H9 (cell line): ENCODE measurements around the gene ZBTB16. TPM values are rescaled to one million over a fixed set of nuclear protein-coding genes. Genes with fewer than 3 reads are reported as not detected.

ENCODE experiments used
- DNase-seq: peaks from one replicate; pipeline ENCODE4 v3.0.0-alpha.2; 2017
- H2AFZ ChIP-seq: one replicate; pipeline ENCODE4 v1.6.1; 2013; ENCODE audit warnings: mild to moderate bottlenecking, low read length, control low read depth, moderate library complexity
- H2AK5ac ChIP-seq: 2 replicates; pipeline ENCODE4 v1.6.1; 2013; ENCODE audit warnings: low read length, control low read depth, mixed read lengths; ENCODE audit not compliant: insufficient read length
- H2BK120ac ChIP-seq: one replicate; pipeline ENCODE4 v1.6.1; 2013; ENCODE audit warnings: low read depth, mild to moderate bottlenecking, low read length, control low read depth, inconsistent platforms; ENCODE audit not compliant: poor library complexity, severe bottlenecking
- H2BK12ac ChIP-seq: 2 replicates; pipeline ENCODE4 v1.6.1; 2013; ENCODE audit warnings: low read length, control low read depth, mixed read lengths, low read depth; ENCODE audit not compliant: insufficient read length
- H2BK15ac ChIP-seq: 2 replicates; pipeline ENCODE4 v1.6.1; 2013; ENCODE audit warnings: low read depth, low read length, control low read depth
- H2BK20ac ChIP-seq: one replicate; pipeline ENCODE4 v1.6.1; 2013; ENCODE audit warnings: low read depth, mild to moderate bottlenecking, low read length, control low read depth, inconsistent platforms; ENCODE audit not compliant: poor library complexity, severe bottlenecking
- H2BK5ac ChIP-seq: 2 replicates; pipeline ENCODE4 v1.6.1; 2013; ENCODE audit warnings: low read length, control low read depth, mixed read lengths; ENCODE audit not compliant: insufficient read length
- H3K14ac ChIP-seq: 2 replicates; pipeline ENCODE4 v1.6.1; 2013; ENCODE audit warnings: low read length, control low read depth; ENCODE audit not compliant: insufficient read depth
- H3K18ac ChIP-seq: 2 replicates; pipeline ENCODE4 v1.6.1; 2013; ENCODE audit warnings: low read depth, mild to moderate bottlenecking, mixed read lengths, low read length, control low read depth; ENCODE audit not compliant: insufficient read length
- H3K23ac ChIP-seq: 2 replicates; pipeline ENCODE4 v1.6.1; 2013; ENCODE audit warnings: low read length, control low read depth, mixed read lengths, low read depth; ENCODE audit not compliant: insufficient read length
- H3K23me2 ChIP-seq: 2 replicates; pipeline ENCODE4 v1.6.1; 2013; ENCODE audit warnings: low read depth, mild to moderate bottlenecking, mixed read lengths, low read length, control low read depth; ENCODE audit not compliant: insufficient read length, poor library complexity, severe bottlenecking
- H3K27ac ChIP-seq: 2 replicates; pipeline ENCODE4 v1.5.1; 2013; ENCODE audit warnings: low read length, control low read depth, mixed read lengths, low read depth; ENCODE audit not compliant: insufficient read length
- H3K27me3 ChIP-seq: 2 replicates; pipeline ENCODE4 v1.6.1; 2013; ENCODE audit warnings: low read length, control low read depth, inconsistent platforms; ENCODE audit not compliant: insufficient read depth
- H3K4ac ChIP-seq: 2 replicates; pipeline ENCODE4 v1.6.1; 2013; ENCODE audit warnings: low read depth, mild to moderate bottlenecking, control low read depth, inconsistent platforms, low read length, moderate library complexity
- H3K4me1 ChIP-seq: 2 replicates; pipeline ENCODE4 v1.6.1; 2013; ENCODE audit warnings: low read length, control low read depth, inconsistent platforms; ENCODE audit not compliant: insufficient read depth
- H3K4me2 ChIP-seq: 2 replicates; pipeline ENCODE4 v1.6.1; 2013; ENCODE audit warnings: low read length, control low read depth, mixed read lengths; ENCODE audit not compliant: insufficient read length, insufficient read depth
- H3K56ac ChIP-seq: 2 replicates; pipeline ENCODE4 v1.6.1; 2013; ENCODE audit warnings: low read depth, mild to moderate bottlenecking, mixed read lengths, low read length, control low read depth; ENCODE audit not compliant: insufficient read length
- H3K79me1 ChIP-seq: 2 replicates; pipeline ENCODE4 v1.6.1; 2013; ENCODE audit warnings: low read depth, mild to moderate bottlenecking, moderate library complexity, low read length, control low read depth, inconsistent platforms; ENCODE audit not compliant: insufficient read depth, poor library complexity, severe bottlenecking
- H3K79me2 ChIP-seq: 2 replicates; pipeline ENCODE4 v1.6.1; 2013; ENCODE audit warnings: low read length, control low read depth, inconsistent platforms; ENCODE audit not compliant: insufficient read depth
- H3K9ac ChIP-seq: 2 replicates; pipeline ENCODE4 v1.6.1; 2013; ENCODE audit warnings: low read length, control low read depth, mixed read lengths; ENCODE audit not compliant: insufficient read length; ENCODE audit errors: extremely low read depth
- H3K9me3 ChIP-seq: one replicate; pipeline ENCODE4 v1.6.1; 2013; ENCODE audit warnings: low read depth, low read length, inconsistent platforms; ENCODE audit not compliant: control insufficient read depth
- H3T11ph ChIP-seq: one replicate; pipeline ENCODE4 v1.6.1; 2013; ENCODE audit warnings: mild to moderate bottlenecking, low read length, control low read depth, inconsistent platforms
- H4K20me1 ChIP-seq: one replicate; pipeline ENCODE4 v1.6.1; 2013; ENCODE audit not compliant: control insufficient read depth, insufficient read length, insufficient read depth
- H4K5ac ChIP-seq: 2 replicates; pipeline ENCODE4 v1.6.1; 2013; ENCODE audit warnings: low read depth, mild to moderate bottlenecking, mixed read lengths, low read length, control low read depth; ENCODE audit not compliant: insufficient read length
- H4K8ac ChIP-seq: replicated peaks from 2 replicates; pipeline ENCODE4 v1.6.1; 2013; ENCODE audit warnings: low read length, control low read depth, mixed read lengths, low read depth; ENCODE audit not compliant: insufficient read length
- H4K91ac ChIP-seq: 2 replicates; pipeline ENCODE4 v1.6.1; 2013; ENCODE audit warnings: low read depth, mild to moderate bottlenecking, moderate library complexity, mixed read lengths, low read length, control low read depth; ENCODE audit not compliant: insufficient read length
- H3K27ac Mint-ChIP-seq, 3 experiments: 2 replicates in 2 of 3; 3 replicates in 1 of 3; pipeline ENCODE4 v1.8.0; 2020 to 2021; ENCODE audit warnings: mixed read lengths in 3 of 3, mild to moderate bottlenecking in 1 of 3, moderate library complexity in 1 of 3
- H3K27me3 Mint-ChIP-seq: 2 replicates; pipeline ENCODE4 v1.8.0; 2021; ENCODE audit warnings: low read depth, mild to moderate bottlenecking, moderate library complexity, mixed read lengths
- H3K36me3 Mint-ChIP-seq, 3 experiments: 2 replicates in 2 of 3; 3 replicates in 1 of 3; pipeline ENCODE4 v1.8.0; 2020 to 2021; ENCODE audit warnings: low read depth in 3 of 3, mixed read lengths in 3 of 3; ENCODE audit not compliant: insufficient read depth in 1 of 3
- H3K4me1 Mint-ChIP-seq, 2 experiments: 2 replicates each; pipeline ENCODE4 v1.8.0; 2020; ENCODE audit warnings: mixed read lengths in 2 of 2
- H3K4me3 Mint-ChIP-seq, 2 experiments: 2 replicates in 1 of 2; 3 replicates in 1 of 2; pipeline ENCODE4 v1.8.0; 2020 to 2021; ENCODE audit warnings: mild to moderate bottlenecking in 2 of 2, mixed read lengths in 2 of 2, moderate library complexity in 1 of 2
- H3K9me3 Mint-ChIP-seq, 2 experiments: 2 replicates in 1 of 2; 3 replicates in 1 of 2; pipeline ENCODE4 v1.8.0; 2020; ENCODE audit warnings: mild to moderate bottlenecking in 2 of 2, mixed read lengths in 2 of 2, moderate library complexity in 1 of 2
- CTCF ChIP-seq: fragments of 200-600 bp; sonication (generic); conservative IDR thresholded peaks from 3 replicates; pipeline ENCODE4 v1.8.0; 2021; ENCODE audit warnings: antibody characterized with exemption, mild to moderate bottlenecking
- total RNA-seq: library from RNA; stranded (reverse); gene quantifications from 2 replicates; pipeline ENCODE4 v1.2.1, GENCODE V29; 2021

ZBTB16 gene
- total RNA-seq, 1 experiment from 2014 or later = not detected

GRCh38 chr11:114056409-114056808, 3.1 kb upstream of the ZBTB16 start:
- no peak overlapping the region for H3K4ac ChIP-seq
- peaks cover 45% of the 10 kb centered on the region for H3K27me3 ChIP-seq
- no peak overlapping the region for H3K56ac ChIP-seq
- H4K5ac ChIP-seq = no peak overlapping the region
- no peak overlapping the region for H3K9ac ChIP-seq
- no peak overlapping the region for H2AK5ac ChIP-seq
- H2AFZ ChIP-seq = no peak overlapping the region
- H3K23me2 ChIP-seq = peaks cover 16% of the 10 kb centered on the region
- Mint-ChIP-seq H3K27me3 (peaks cover 86% of the 10 kb centered on the region), H3K4me3 (no peak overlapping the region), H3K36me3 (no peaks in the 10 kb centered on the region), H3K9me3 (no peaks in the 10 kb centered on the region), H3K27ac (no peak overlapping the region), H3K4me1 (peaks cover 17 to 28% of the 10 kb centered on the region in 2 experiments)
- H2BK12ac ChIP-seq = no peak overlapping the region
- H2BK120ac ChIP-seq = no peak overlapping the region
- H2BK20ac ChIP-seq = no peak overlapping the region
- H3T11ph ChIP-seq = no peak overlapping the region
- no peaks in the 10 kb centered on the region for H3K4me1 ChIP-seq
- H4K8ac ChIP-seq = no peak overlapping the region
- no peaks in the 10 kb centered on the region for H3K79me1 ChIP-seq
- H3K4me2 ChIP-seq = no peak overlapping the region
- H4K91ac ChIP-seq = no peak overlapping the region
- TF ChIP-seq CTCF = no peak
- no peaks in the 10 kb centered on the region for H4K20me1 ChIP-seq
- H3K23ac ChIP-seq = no peak overlapping the region
- no peak overlapping the region for H3K18ac ChIP-seq
- H3K27ac ChIP-seq = no peak overlapping the region
- no peaks in the 10 kb centered on the region for H3K79me2 ChIP-seq
- no peak overlapping the region for H2BK5ac ChIP-seq
- H2BK15ac ChIP-seq = no peak overlapping the region
- DNase-seq = no peak
- H3K14ac ChIP-seq = no peak overlapping the region
- no peaks in the 10 kb centered on the region for H3K9me3 ChIP-seq
